ENCODE measurements around the gene CTIF. TPM values are rescaled to one million over a fixed set of nuclear protein-coding genes. Genes with fewer than 3 reads are reported as not detected.

CTIF gene
- polyA plus RNA-seq, 1 experiment, result 40.2 TPM

GRCh38 chr18:48770243-48770642, 231.4 kb downstream of the CTIF start:
- peaks cover 4% of the 10 kb centered on the region; the same call in 1 of the 2 replicates for H3K9me3 ChIP-seq (ENCODE audit: control insufficient read depth, insufficient read depth, low read length)
- no peak overlapping the region for H3K4me3 ChIP-seq (ENCODE audit: low read depth, low read length)
- DNase-seq (ENCODE audit: low read depth, low spot score), result no peak
- ChIA-PET POLR2A (no interaction called here), CTCF (no interaction called here)
- TF ChIP-seq, protein P1, sequence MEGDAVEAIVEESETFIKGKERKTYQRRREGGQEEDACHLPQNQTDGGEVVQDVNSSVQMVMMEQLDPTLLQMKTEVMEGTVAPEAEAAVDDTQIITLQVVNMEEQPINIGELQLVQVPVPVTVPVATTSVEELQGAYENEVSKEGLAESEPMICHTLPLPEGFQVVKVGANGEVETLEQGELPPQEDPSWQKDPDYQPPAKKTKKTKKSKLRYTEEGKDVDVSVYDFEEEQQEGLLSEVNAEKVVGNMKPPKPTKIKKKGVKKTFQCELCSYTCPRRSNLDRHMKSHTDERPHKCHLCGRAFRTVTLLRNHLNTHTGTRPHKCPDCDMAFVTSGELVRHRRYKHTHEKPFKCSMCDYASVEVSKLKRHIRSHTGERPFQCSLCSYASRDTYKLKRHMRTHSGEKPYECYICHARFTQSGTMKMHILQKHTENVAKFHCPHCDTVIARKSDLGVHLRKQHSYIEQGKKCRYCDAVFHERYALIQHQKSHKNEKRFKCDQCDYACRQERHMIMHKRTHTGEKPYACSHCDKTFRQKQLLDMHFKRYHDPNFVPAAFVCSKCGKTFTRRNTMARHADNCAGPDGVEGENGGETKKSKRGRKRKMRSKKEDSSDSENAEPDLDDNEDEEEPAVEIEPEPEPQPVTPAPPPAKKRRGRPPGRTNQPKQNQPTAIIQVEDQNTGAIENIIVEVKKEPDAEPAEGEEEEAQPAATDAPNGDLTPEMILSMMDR (IDR thresholded peaks at IDR 0.05; ENCODE audit: low read depth, low read length), result no peak
- no peaks in the 10 kb centered on the region for H3K27me3 ChIP-seq (ENCODE audit: control insufficient read depth, insufficient read depth, low read length)
- H3K27ac ChIP-seq (ENCODE audit: low read depth, low read length), result no peak overlapping the region

- ChIA-PET CTCF (no interaction called here), POLR2A (no interaction called here)
- no peak for DNase-seq (ENCODE audit: low read depth, low spot score)
- TF ChIP-seq, protein P1 (IDR thresholded peaks at IDR 0.05; ENCODE audit: low read depth, low read length), result no peak
- Histone ChIP-seq H3K9me3 (ENCODE audit: control insufficient read depth, insufficient read depth, low read length) (peaks cover 4% of the 10 kb centered on the region; the same call in 1 of the 2 replicates), H3K27ac (ENCODE audit: low read depth, low read length) (no peak overlapping the region), H3K27me3 (ENCODE audit: control insufficient read depth, insufficient read depth, low read length) (no peaks in the 10 kb centered on the region), H3K4me3 (ENCODE audit: low read depth, low read length) (no peak overlapping the region)
Measured at GRCh38 chr18:48771641-48772375, 233.0 kb downstream of the CTIF start.

DNA sequence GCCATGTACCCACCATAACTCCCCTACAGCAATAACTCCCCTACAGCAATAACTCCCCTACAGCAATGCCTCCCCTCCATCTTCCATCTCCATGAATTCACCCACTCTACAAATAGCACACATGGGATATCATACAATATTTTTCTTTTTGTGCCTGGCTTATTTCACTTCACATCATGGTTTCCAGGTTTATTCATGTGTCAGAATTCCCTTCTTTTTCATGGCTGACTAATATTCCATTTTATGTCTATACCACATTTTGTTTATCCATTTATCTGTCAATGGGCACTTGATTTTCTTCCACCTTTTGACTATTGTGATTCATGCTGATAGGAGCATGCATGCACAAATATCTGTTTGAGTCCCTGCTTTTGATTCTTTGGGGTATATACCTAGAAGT, 233.6 kb downstream of the CTIF start:
- no peak overlapping the region for H3K27ac ChIP-seq (ENCODE audit: low read depth, low read length)
- no peak for DNase-seq (ENCODE audit: low read depth, low spot score)
- no peaks in the 10 kb centered on the region for H3K27me3 ChIP-seq (ENCODE audit: control insufficient read depth, insufficient read depth, low read length)
- ChIA-PET POLR2A (no interaction called here), CTCF (no interaction called here)
- peaks cover 4% of the 10 kb centered on the region; the same call in 1 of the 2 replicates for H3K9me3 ChIP-seq (ENCODE audit: control insufficient read depth, insufficient read depth, low read length)
- H3K4me3 ChIP-seq (ENCODE audit: low read depth, low read length), result no peak overlapping the region
- TF ChIP-seq, protein P1 (IDR thresholded peaks at IDR 0.05; ENCODE audit: low read depth, low read length), result no peak

- CTCF ChIA-PET, result no interaction called here
- POLR2A ChIA-PET, result no interaction called here
- TF ChIP-seq, protein P1 (IDR thresholded peaks at IDR 0.05; ENCODE audit: low read depth, low read length), result no peak
Measured at GRCh38 chr18:48773821-48774220, 235.0 kb downstream of the CTIF start.

DNA sequence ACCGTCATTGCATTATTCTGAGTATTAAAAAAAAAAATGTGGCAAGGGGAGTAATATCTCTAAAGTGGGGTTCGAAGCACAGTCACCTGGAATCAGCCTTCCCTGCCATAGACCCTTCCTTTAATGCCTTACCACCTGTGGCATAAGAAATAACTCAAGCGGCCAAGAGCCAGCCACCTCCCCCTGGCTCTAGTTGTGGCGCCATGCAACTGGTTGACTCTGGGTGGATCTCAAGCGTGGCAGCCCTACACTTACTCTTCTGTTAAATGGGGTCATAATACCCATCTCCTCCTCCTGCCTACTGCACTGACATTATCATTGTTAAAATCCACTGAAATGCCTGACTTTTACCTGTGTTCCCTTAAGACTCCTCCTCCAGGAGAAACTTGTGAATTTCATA, 236.1 kb downstream of the CTIF start:
- Histone ChIP-seq H3K27me3 (ENCODE audit: control insufficient read depth, insufficient read depth, low read length) (no peaks in the 10 kb centered on the region), H3K27ac (ENCODE audit: low read depth, low read length) (no peak overlapping the region), H3K4me3 (ENCODE audit: low read depth, low read length) (no peak overlapping the region), H3K9me3 (ENCODE audit: control insufficient read depth, insufficient read depth, low read length) (peaks cover 4% of the 10 kb centered on the region; the same call in 1 of the 2 replicates)
- ChIA-PET POLR2A (interaction anchor here (0.6 kb wide), 1 partner anchor 36 kb away, joined by 6 read pairs; no protein-coding TSS in a partner anchor), CTCF (no interaction called here)
- TF ChIP-seq, protein P1 (IDR thresholded peaks at IDR 0.05; ENCODE audit: low read depth, low read length), result no peak
- DNase-seq (ENCODE audit: low read depth, low spot score), result no peak

More at GRCh38 chr18:48773821-48774220, 235.0 kb downstream of the CTIF start:
- Histone ChIP-seq H3K27me3 (ENCODE audit: control insufficient read depth, insufficient read depth, low read length) (no peaks in the 10 kb centered on the region), H3K9me3 (ENCODE audit: control insufficient read depth, insufficient read depth, low read length) (peaks cover 4% of the 10 kb centered on the region; the same call in 1 of the 2 replicates), H3K4me3 (ENCODE audit: low read depth, low read length) (no peak overlapping the region), H3K27ac (ENCODE audit: low read depth, low read length) (no peak overlapping the region)
- no peak for DNase-seq (ENCODE audit: low read depth, low spot score)

Data from AG04450 (cell line).